NCI-H1417 treated with DMSO at 0.1 percent for 48 hours (cell line): ENCODE results near the gene WNT7A.

Experiments used
- DNase-seq: peaks from one replicate; lab custom pipeline; 2025; lab: John Stamatoyannopoulos, UW

Gene WNT7A

GRCh38 chr3:13768453-13768852 lies 111.4 kb downstream of the WNT7A start:
- no peak for DNase-seq

- DNase-seq = no peak
Observed at GRCh38 chr3:13767896-13768295, 112.0 kb downstream of the WNT7A start.

GRCh38 chr3:13767030-13767429 lies 112.8 kb downstream of the WNT7A start:
- DNase-seq = no peak
